Right cardiac atrium (tissue), 5 donors: ENCODE results near the gene MIPEP. TPM values are rescaled to one million over a fixed set of nuclear protein-coding genes. Genes with fewer than 3 reads are reported as not detected.
A peak's percentile ranks its signal among the peaks of the same experiment; 100 is the strongest.

Experiments
- ATAC-seq, 2 donors: fragments of 200-7000 bp; cut with Tn5 transposase; one replicate each; pipeline versions ENCODE4 v1.8.0 to v1.9.1; 2020; ENCODE audit warnings: moderate library complexity in 2 of 2, mild to moderate bottlenecking in 1 of 2
- DNase-seq, 3 donors: peaks; one replicate each; pipeline ENCODE4 v3.0.0-alpha.2; 2020
- H3K27ac ChIP-seq: one replicate; pipeline ENCODE4 v1.5.1; 2013; ENCODE audit warnings: mild to moderate bottlenecking, low read length, control low read depth, moderate library complexity
- H3K27me3 ChIP-seq: one replicate; pipeline ENCODE4 v1.6.1; 2013; ENCODE audit not compliant: control insufficient read depth, insufficient read depth
- H3K4me1 ChIP-seq: one replicate; pipeline ENCODE4 v1.6.1; 2013; ENCODE audit warnings: low read length; ENCODE audit not compliant: control insufficient read depth, insufficient read depth
- H3K4me3 ChIP-seq: one replicate; pipeline ENCODE4 v1.5.1; 2013; ENCODE audit warnings: low read length, control low read depth
- H3K9me3 ChIP-seq: one replicate; pipeline ENCODE4 v1.6.1; 2013; ENCODE audit warnings: low read length; ENCODE audit not compliant: control insufficient read depth
- WGBS: extraction: QIAGEN DNeasy Blood & Tissue Kit; methylation state at CpG from one replicate; pipeline ENCODE4 v1.1.7; 2013; 5-methylcytosine and 5-hydroxymethylcytosine counted together
- intact Hi-C, 4 donors: fragments of 100-400 bp; cut with DNase I; formaldehyde crosslinking; loops; one replicate each; pipeline versions ENCODE4 v1.11.0 to v1.14.0; 2022 to 2023
- polyA plus RNA-seq: library from polyadenylated mRNA; stranded (reverse); fragments of 200-250 nt; gene quantifications from one replicate; pipeline ENCODE4 v1.2.3, GENCODE V29; 2013
- total RNA-seq, 4 donors: library from RNA; stranded (reverse); fragmentation: NEBNext Ultra II Directional; extraction: Animal tissue kit (Norgen Biotek cat#: 25700); gene quantifications; one replicate each; pipeline ENCODE4 v1.2.1, GENCODE V29; 2021
- donor health status: healthy with polysubstance abuse.
- donor health status: DM: no; HTN: yes; CAD: no.
- donor health status: DM: no; HTN: no; CAD: no.
- donor health status: DM: no; HTN: yes; CAD: no; lungs with severe emphysema.
- donor health status: DM: yes; HTN: yes; CAD: no.

MIPEP gene
- total and polyA plus RNA-seq, 5 donors, result 70.2 to 298 (median 162) TPM

DNA sequence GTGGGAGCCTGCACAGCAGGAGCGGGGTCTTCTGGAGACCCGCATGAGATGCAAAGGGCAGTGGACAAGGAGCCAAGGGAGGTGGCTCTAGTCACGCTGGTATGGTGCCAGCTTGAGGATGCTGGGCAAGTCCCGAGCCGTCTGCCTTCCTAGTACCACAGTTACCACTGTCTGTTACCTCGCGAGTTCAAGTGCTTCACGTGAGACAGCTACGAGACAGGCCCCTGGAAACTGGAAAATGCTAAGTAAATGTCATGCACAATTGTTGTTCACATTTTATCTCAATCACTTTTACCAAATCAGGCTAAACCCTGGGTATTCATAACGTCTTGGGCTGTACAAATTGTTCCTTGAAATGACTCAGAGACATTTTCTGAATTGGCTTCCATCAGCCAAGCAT is 163.3 kb downstream of the MIPEP start:
- Histone ChIP-seq H3K27ac (peak overlapping the region; percentile 37), H3K4me1 (peaks cover 8% of the 10 kb centered on the region), H3K4me3 (no peak overlapping the region), H3K27me3 (no peaks in the 10 kb centered on the region), H3K9me3 (no peaks in the 10 kb centered on the region)
- DNase-seq (peak in 1 of 3 donors; percentile 55), ATAC-seq (peak; percentile 53 to 56)
- 80% methylated on average over 10 of the region's 10 CpGs for WGBS
- intact Hi-C loops, result loop anchor here in 1 of 4 donors (10.0 kb wide), 1 partner anchor 139 kb away; no protein-coding TSS in a partner anchor

DNA sequence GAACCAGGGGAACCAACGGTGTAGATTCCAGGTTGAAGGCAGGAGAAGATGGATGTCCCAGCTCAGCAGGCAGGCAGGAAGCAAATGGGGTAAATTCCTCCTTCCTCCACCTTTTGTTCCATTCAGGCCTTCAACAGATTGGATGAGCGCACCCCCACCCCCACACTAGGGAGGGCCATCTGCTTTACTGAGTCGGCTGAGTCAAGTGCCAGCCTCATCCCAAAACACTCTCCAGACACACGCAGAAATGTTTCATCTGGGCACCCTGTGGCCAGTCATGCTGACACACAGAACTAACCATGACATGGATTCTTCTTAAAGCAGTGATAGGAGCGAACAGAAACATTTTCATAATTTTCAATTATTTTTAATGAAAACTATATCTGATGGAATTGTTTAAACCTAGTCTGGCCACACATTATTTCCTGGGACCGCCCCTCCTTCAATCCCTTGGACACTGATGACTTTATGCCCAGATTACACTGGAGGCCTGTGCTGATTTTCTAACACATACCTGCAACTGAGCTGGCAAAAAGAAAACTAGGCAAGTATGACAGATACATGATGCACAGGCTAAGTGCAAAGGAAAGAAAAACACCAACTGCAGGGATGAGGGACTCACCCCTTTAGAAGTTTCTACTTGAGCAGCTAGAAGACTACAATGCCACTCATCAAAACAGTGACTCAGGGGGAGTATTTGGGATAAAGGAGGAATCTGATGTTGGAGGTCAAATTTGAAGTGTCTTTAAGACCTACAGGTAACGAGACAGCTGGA is 164.8 kb downstream of the MIPEP start:
- whole genome bisulfite sequencing, result 86% methylated on average over 7 of the region's 7 CpGs
- Histone ChIP-seq H3K27ac (peak overlapping the region; percentile 3), H3K27me3 (no peaks in the 10 kb centered on the region), H3K4me3 (no peak overlapping the region), H3K9me3 (no peaks in the 10 kb centered on the region), H3K4me1 (peaks cover 8% of the 10 kb centered on the region)
- DNase-seq, result no peak
- intact Hi-C loops, result loop anchor here in 1 of 4 donors (10.0 kb wide), 1 partner anchor 140 kb away; no protein-coding TSS in a partner anchor
- ATAC-seq, result no peak

DNA sequence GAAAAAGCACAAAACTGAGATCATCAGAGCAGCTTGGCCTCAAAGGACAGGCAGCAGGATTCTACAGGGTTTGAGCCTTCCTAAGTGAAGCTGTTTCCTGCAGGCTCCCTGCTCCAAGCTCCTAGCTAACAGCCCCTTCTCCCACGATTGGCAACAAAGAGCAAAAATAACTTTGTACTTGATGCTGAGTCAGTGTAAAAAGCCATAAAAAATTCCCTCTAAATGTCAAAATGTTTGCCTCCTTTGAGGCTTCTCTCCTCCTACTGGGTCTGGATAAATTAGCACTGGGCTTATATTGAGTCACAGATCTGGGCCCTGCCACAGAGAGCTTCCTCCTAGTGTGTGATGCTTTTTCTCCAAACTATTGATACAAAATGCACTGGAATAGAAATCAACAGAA is 165.7 kb downstream of the MIPEP start:
- intact Hi-C loops, result loop anchor here in 1 of 4 donors (10.0 kb wide), 1 partner anchor 141 kb away; no protein-coding TSS in a partner anchor
- DNase-seq (no peak), ATAC-seq (peak; percentile 36 to 72)
- no peak overlapping the region for H3K27ac ChIP-seq
- H3K9me3 ChIP-seq, result no peaks in the 10 kb centered on the region
- no peaks in the 10 kb centered on the region for H3K27me3 ChIP-seq
- WGBS, result 26% methylated on average over 1 of the region's 1 CpG
- no peak overlapping the region for H3K4me3 ChIP-seq
- H3K4me1 ChIP-seq, result peaks cover 8% of the 10 kb centered on the region

DNA sequence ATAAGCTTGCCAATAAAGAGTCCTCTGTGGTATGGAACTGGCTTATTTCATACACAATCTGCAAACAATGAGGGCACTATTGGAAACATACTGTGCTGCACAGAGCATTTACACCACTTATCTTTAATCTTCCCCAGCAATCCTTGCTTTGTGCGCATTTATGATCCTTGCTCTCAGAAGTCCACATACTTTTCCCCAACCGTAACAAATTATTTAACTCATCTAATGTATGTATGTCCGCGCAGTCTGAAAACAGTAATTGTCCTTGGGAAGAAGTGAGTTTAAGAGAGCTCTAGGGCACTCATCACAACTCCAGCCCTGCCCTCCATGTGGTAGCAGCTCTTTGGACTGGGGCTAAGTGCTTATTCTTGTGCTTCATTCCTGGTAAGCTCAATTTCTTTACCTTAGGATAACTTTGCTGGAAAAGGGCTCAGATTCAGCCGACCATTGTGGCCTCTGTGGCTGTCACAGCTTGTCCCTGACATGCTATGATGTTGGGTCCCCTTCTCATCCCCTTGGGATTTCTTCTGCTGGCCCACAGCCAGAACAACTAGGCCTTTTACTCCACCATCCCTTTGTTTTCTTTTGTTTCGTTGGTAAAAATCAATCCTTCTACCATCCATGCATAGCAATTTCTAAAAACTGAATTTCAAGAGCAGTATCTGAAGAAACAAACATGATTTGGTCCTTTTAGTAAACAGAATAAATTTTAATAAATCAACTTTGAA is 166.3 kb downstream of the MIPEP start:
- 80% methylated on average over 6 of the region's 6 CpGs for WGBS
- H3K27me3 ChIP-seq, result no peaks in the 10 kb centered on the region
- no peak overlapping the region for H3K27ac ChIP-seq
- peaks cover 8% of the 10 kb centered on the region for H3K4me1 ChIP-seq
- H3K9me3 ChIP-seq, result no peaks in the 10 kb centered on the region
- no peak overlapping the region for H3K4me3 ChIP-seq
- ATAC-seq (no peak), DNase-seq (no peak)
- intact Hi-C loops, result loop anchor here in 1 of 4 donors (10.0 kb wide), 1 partner anchor 142 kb away; no protein-coding TSS in a partner anchor

DNA sequence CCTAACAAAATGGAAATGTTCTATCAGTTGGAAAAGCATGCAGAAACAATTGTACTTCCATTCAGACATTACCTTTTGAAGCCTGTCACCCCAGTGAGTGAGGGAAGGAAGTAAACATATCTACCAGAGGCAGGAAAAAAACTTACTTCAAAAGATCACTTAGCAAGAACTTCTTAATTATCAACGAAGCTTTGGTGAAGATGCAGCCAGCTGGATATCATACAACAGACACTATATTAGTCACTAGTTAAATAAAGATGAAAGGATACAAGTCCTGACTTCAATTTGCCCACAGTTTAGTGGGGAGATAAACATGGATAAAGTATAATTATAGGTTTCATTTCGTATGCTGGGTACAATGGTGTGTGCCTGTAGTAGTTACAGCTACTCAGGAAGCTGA is 170.2 kb downstream of the MIPEP start:
- no peaks in the 10 kb centered on the region for H3K27me3 ChIP-seq
- no peak for DNase-seq
- intact Hi-C loops, result loop anchor here in 2 of 4 donors (5.0 kb wide), 2 partner anchors 148 to 153 kb away; no protein-coding TSS in a partner anchor
- H3K4me3 ChIP-seq, result no peak overlapping the region
- 26% methylated on average over 2 of the region's 2 CpGs for WGBS
- no peak overlapping the region for H3K27ac ChIP-seq
- peaks cover 3% of the 10 kb centered on the region for H3K4me1 ChIP-seq
- ATAC-seq, result no peak
- H3K9me3 ChIP-seq, result no peaks in the 10 kb centered on the region

DNA sequence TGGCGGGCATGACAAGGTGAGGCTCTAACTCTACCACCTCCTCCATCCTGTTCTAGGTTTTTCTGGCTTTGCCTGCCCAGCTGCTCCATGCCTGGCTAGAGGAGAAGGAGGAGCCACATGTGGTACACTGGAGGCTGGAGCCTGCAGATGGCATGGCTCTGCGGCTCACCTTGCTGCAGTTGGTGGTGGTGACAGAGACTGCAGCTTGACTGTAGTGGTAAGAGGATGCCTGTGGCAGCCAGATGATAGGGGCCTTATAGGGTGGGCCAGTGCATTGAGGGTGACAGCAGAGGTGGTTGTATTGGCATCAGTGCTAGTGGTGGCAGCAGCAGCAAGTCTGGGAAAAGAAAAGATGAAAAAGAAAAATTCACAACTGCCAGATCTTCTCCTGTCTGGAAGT is 172.8 kb downstream of the MIPEP start:
- peak in 1 of 2 donors; percentile 12 for ATAC-seq
- intact Hi-C loops, result loop anchor here in 2 of 4 donors (5.0 kb wide), 2 partner anchors 151 to 156 kb away; no protein-coding TSS in a partner anchor
- no peak overlapping the region for H3K4me3 ChIP-seq
- no peaks in the 10 kb centered on the region for H3K9me3 ChIP-seq
- no peak for DNase-seq
- no peaks in the 10 kb centered on the region for H3K27me3 ChIP-seq
- WGBS, result 99% methylated on average over 2 of the region's 2 CpGs
- H3K4me1 ChIP-seq, result no peaks in the 10 kb centered on the region
- no peak overlapping the region for H3K27ac ChIP-seq

DNA sequence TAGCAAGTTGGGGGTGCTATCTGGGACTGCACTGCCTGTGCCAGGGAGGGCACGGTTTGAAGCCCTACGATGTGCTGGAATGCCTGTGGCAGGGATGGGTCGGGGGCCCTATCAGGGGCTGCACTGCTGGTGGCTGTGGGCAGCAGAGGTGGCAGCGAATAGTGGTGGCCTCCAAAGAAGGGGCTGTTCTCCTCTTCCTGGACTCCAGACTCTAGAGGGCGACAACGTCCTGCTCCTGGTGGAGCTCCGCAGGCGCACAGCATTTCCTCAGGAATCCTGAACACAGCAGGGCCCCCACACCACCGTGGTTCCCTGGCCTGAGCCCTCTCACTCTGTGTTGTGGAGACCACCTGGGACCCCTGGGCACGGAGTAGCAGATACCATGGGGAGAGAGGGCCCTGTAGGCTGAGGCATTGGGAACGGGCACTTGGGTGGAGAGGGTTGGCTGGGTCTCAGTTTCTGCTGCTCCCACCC is 173.4 kb downstream of the MIPEP start:
- Histone ChIP-seq H3K9me3 (no peaks in the 10 kb centered on the region), H3K4me1 (no peaks in the 10 kb centered on the region), H3K27ac (no peak overlapping the region), H3K4me3 (no peak overlapping the region), H3K27me3 (no peaks in the 10 kb centered on the region)
- peak; percentile 47 to 66 for ATAC-seq
- peak in 2 of 3 donors; percentile 65 for DNase-seq
- 87% methylated on average over 11 of the region's 11 CpGs for WGBS
- intact Hi-C loops, result loop anchor here in 2 of 4 donors (5.0 kb wide), 2 partner anchors 152 to 157 kb away; no protein-coding TSS in a partner anchor

DNA sequence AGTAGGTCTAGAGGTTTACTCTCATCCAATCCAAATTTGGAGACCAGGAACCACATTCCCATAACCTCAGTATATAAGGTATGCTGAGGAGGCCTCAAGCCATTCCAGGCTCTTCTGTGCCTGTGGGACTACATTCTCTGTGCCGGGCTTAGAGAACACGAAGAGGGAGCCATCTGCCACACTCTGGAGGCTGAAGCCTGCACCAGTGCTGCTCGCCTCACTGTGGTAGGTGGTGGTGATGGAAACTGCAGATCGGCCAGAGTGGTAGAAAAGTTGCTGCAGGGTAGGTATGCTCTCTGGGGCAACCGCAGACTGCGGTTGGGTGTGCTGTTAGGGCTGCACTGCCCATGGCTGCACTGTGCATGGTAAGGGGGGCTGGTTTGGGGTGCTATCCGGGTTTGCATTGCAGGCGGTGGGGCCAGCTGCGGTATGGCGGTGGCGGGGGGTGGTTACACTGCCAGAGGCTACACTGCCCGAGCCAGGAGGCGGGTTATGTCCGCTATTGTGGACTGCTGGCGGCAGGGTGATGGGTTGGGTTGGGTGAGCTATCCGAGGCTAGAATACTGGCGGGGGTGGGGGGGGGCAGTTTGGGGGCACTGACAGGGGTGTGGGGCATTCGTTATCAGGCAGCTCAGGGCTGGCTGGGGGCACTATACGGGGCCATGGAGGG is 174.0 kb downstream of the MIPEP start:
- intact Hi-C loops, result loop anchor here in 2 of 4 donors (5.0 kb wide), 2 partner anchors 152 to 157 kb away; no protein-coding TSS in a partner anchor
- Histone ChIP-seq H3K9me3 (no peaks in the 10 kb centered on the region), H3K27ac (no peak overlapping the region), H3K4me3 (no peak overlapping the region), H3K27me3 (no peaks in the 10 kb centered on the region), H3K4me1 (no peaks in the 10 kb centered on the region)
- DNase-seq (no peak), ATAC-seq (peak in 1 of 2 donors; percentile 20)
- 86% methylated on average over 19 of the region's 19 CpGs for WGBS

DNA sequence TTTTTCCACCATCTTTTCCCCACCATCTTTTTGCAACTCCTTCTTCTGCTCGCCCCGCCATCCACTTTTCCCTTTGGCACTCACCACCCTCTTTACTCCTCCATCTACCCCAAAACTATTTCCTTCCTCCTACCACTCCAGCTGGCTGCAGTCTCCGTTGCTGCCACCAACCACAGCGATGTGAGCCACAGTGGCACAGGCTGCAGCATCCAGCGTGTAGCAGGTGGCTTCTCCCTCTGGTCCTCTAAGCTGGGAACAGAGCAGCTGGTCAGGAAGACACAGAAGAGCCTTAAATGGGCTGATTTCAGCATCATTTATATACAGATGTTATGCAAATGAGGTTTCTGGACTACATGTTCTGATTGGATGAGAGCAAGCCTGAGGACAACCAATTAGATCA is 174.5 kb downstream of the MIPEP start:
- ATAC-seq (no peak), DNase-seq (no peak)
- no peaks in the 10 kb centered on the region for H3K4me1 ChIP-seq
- intact Hi-C loops, result loop anchor here in 2 of 4 donors (5.0 kb wide), 2 partner anchors 153 to 158 kb away; no protein-coding TSS in a partner anchor
- no peak overlapping the region for H3K27ac ChIP-seq
- H3K9me3 ChIP-seq, result no peaks in the 10 kb centered on the region
- no peak overlapping the region for H3K4me3 ChIP-seq
- whole genome bisulfite sequencing, result 77% methylated on average over 5 of the region's 5 CpGs
- H3K27me3 ChIP-seq, result no peaks in the 10 kb centered on the region

DNA sequence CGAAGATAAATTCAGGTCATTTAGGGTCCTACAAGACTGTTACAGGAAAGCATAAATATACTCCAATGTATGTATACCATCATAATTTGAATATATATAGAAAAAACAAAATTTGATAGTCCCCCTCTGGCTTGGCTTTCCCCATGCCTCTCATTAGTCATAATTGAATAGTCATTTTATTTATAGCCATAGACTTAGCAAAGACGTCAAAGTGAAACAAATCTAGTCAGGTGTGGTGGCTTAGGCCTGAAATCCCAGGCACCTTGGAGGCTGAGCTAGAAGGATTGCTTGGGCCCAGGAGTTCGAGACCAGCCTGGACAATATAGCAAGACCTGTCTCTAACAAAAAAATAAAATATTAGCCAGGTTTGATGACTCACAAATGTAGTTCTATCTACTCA is 177.8 kb downstream of the MIPEP start:
- Histone ChIP-seq H3K9me3 (no peaks in the 10 kb centered on the region), H3K4me1 (no peaks in the 10 kb centered on the region), H3K27ac (no peak overlapping the region), H3K4me3 (no peak overlapping the region), H3K27me3 (no peaks in the 10 kb centered on the region)
- ATAC-seq, result no peak
- no peak for DNase-seq
- intact Hi-C loops, result no loop called here
- 92% methylated on average over 3 of the region's 3 CpGs for WGBS
